SH-SY5Y (cell line): Measurements from ENCODE around the gene PFKL.

Experiments
- GATA2 ChIP-seq: IDR thresholded peaks from 2 replicates; pipeline ENCODE4 v1.6.1; 2011; ENCODE audit warnings: mild to moderate bottlenecking, low read depth, low read length
- GATA3 ChIP-seq: IDR thresholded peaks from 2 replicates; pipeline ENCODE4 v1.6.1; 2011; ENCODE audit warnings: low read depth, mild to moderate bottlenecking, low read length, moderate library complexity

- TF ChIP-seq GATA3 (no peak), GATA2 (no peak)
These were observed 34.1 kb upstream of the PFKL start for GRCh38 chr21:44265734-44266270.
